HepG2 (cell line): ENCODE results near the gene GJD3. TPM values are rescaled to one million over a fixed set of nuclear protein-coding genes. Genes with fewer than 3 reads are reported as not detected.

Experiments used
- ATAD3A ChIP-seq: sonication (generic); formaldehyde crosslinking; IDR thresholded peaks from 2 replicates; pipeline ENCODE4 v1.4.0; 2020; ENCODE audit warnings: missing genetic modification reagents
- CENPT ChIP-seq: sonication (generic); formaldehyde crosslinking; IDR thresholded peaks from 2 replicates; pipeline ENCODE4 v1.8.0; 2022; ENCODE audit warnings: low read depth, mild to moderate bottlenecking, moderate library complexity, missing genetic modification reagents
- CHD4 ChIP-seq: fragments of 200-600 bp; sonication (generic); IDR thresholded peaks from 2 replicates; pipeline ENCODE4 v1.7.0; 2017; ENCODE audit warnings: mild to moderate bottlenecking, low read length, borderline replicate concordance
- HNRNPH1 ChIP-seq: fragments of 200-400 bp; formaldehyde crosslinking; optimal IDR thresholded peaks from 2 replicates; pipeline ENCODE3; 2017; ENCODE audit warnings: mild to moderate bottlenecking, low read depth, low read length
- MAFF ChIP-seq: IDR thresholded peaks from 2 replicates; pipeline ENCODE4 v1.6.1; 2011; ENCODE audit warnings: low read depth, low read length, improper control_type of control experiment
- PHF8 ChIP-seq: sonication (generic); formaldehyde crosslinking; IDR thresholded peaks from 2 replicates; pipeline ENCODE4 v1.5.0; 2020; ENCODE audit warnings: missing genetic modification reagents
- RFX1 ChIP-seq: fragments of 450-650 bp; IDR thresholded peaks from 2 replicates; pipeline ENCODE4 v1.6.1; 2017
- RFXANK ChIP-seq: IDR thresholded peaks from 2 replicates; pipeline ENCODE4 v1.6.1; 2016
- TAF15 ChIP-seq: fragments of 200-400 bp; formaldehyde crosslinking; IDR thresholded peaks from one replicate; pipeline ENCODE4 v1.6.1; 2018; ENCODE audit warnings: mild to moderate bottlenecking, low read depth, low read length; ENCODE audit not compliant: poor library complexity, severe bottlenecking
- XRCC5 ChIP-seq: fragments of 200-400 bp; formaldehyde crosslinking; optimal IDR thresholded peaks from 2 replicates; pipeline ENCODE3; 2017; ENCODE audit warnings: mild to moderate bottlenecking, low read length
- ZFP36L1 ChIP-seq: sonication (generic); formaldehyde crosslinking; IDR thresholded peaks from 2 replicates; pipeline ENCODE4 v1.8.0; 2022; ENCODE audit warnings: mild to moderate bottlenecking, missing genetic modification reagents, moderate library complexity
- ZFYVE20 ChIP-seq: sonication (generic); formaldehyde crosslinking; IDR thresholded peaks from 2 replicates; pipeline ENCODE4 v1.8.0; 2023; ENCODE audit warnings: low read depth, mild to moderate bottlenecking, moderate library complexity, missing genetic modification reagents, borderline replicate concordance
- ZIK1 ChIP-seq: sonication (generic); formaldehyde crosslinking; IDR thresholded peaks from 2 replicates; pipeline ENCODE4 v1.5.0; 2020; ENCODE audit warnings: mild to moderate bottlenecking, low read depth, missing genetic modification reagents, borderline replicate concordance
- ZNF12 ChIP-seq: sonication (generic); formaldehyde crosslinking; IDR thresholded peaks from 2 replicates; pipeline ENCODE4 v1.5.0; 2020; ENCODE audit warnings: missing genetic modification reagents
- ZNF570 ChIP-seq: sonication (generic); formaldehyde crosslinking; IDR thresholded peaks from 2 replicates; pipeline ENCODE4 v1.4.0; 2020; ENCODE audit warnings: mild to moderate bottlenecking, missing genetic modification reagents, borderline replicate concordance
- ZSCAN31 ChIP-seq: sonication (generic); formaldehyde crosslinking; IDR thresholded peaks from 2 replicates; pipeline ENCODE4 v1.5.0; 2020; ENCODE audit warnings: low read depth, mild to moderate bottlenecking, missing genetic modification reagents
- polyA plus RNA-seq, 8 experiments: library from polyadenylated mRNA; depleted of rRNA in 3 of 8; stranded (reverse) in 7 of 8; unstranded in 1 of 8; fragments of >200 nt; fragmentation: Illumina TruSeq in 4 of 8; extraction: Trizol in 4 of 8; gene quantifications; 2 replicates each; pipeline versions ENCODE4 v1.2.1 to v1.2.3, GENCODE V29; 2011 to 2016; ENCODE audit warnings: low read depth in 4 of 8, missing spikeins in 1 of 8, mixed read lengths in 1 of 8; ENCODE audit not compliant: insufficient read depth in 1 of 8
- total RNA-seq, 5 experiments: library from RNA; depleted of rRNA; stranded (reverse); fragments of >200 nt; fragmentation: Illumina TruSeq; extraction: Trizol; gene quantifications; 2 replicates each; pipeline ENCODE4 v1.2.3, GENCODE V29; 2016; ENCODE audit warnings: low read depth in 1 of 5
- TF ChIP-seq, protein P1 (sequence below): conservative IDR thresholded peaks from 2 replicates; pipeline ENCODE4 v1.6.1; 2018; ENCODE audit warnings: missing genetic modification reagents
- TF ChIP-seq, protein P2 (sequence below): sonication (generic); formaldehyde crosslinking; IDR thresholded peaks from 2 replicates; pipeline ENCODE4 v1.4.0; 2020; ENCODE audit warnings: mild to moderate bottlenecking, missing genetic modification reagents
- TF ChIP-seq, protein P3 (sequence below): sonication (generic); formaldehyde crosslinking; IDR thresholded peaks from 2 replicates; pipeline ENCODE4 v1.5.0; 2020; ENCODE audit warnings: mild to moderate bottlenecking, missing genetic modification reagents
- TF ChIP-seq, protein P4 (sequence below): sonication (generic); formaldehyde crosslinking; IDR thresholded peaks from 2 replicates; pipeline ENCODE4 v1.8.0; 2022; ENCODE audit warnings: missing genetic modification reagents, low read depth, mild to moderate bottlenecking, borderline replicate concordance
- TF ChIP-seq, protein P5 (sequence below): sonication (generic); formaldehyde crosslinking; IDR thresholded peaks from 2 replicates; pipeline ENCODE4 v1.5.0; 2020; ENCODE audit warnings: mild to moderate bottlenecking, missing genetic modification reagents, borderline replicate concordance

GJD3 gene
- total and polyA plus RNA-seq, 2 of the 13 experiments (the other 11 are each of a cell fraction or from before 2014, with no cell fraction given): not detected

DNA sequence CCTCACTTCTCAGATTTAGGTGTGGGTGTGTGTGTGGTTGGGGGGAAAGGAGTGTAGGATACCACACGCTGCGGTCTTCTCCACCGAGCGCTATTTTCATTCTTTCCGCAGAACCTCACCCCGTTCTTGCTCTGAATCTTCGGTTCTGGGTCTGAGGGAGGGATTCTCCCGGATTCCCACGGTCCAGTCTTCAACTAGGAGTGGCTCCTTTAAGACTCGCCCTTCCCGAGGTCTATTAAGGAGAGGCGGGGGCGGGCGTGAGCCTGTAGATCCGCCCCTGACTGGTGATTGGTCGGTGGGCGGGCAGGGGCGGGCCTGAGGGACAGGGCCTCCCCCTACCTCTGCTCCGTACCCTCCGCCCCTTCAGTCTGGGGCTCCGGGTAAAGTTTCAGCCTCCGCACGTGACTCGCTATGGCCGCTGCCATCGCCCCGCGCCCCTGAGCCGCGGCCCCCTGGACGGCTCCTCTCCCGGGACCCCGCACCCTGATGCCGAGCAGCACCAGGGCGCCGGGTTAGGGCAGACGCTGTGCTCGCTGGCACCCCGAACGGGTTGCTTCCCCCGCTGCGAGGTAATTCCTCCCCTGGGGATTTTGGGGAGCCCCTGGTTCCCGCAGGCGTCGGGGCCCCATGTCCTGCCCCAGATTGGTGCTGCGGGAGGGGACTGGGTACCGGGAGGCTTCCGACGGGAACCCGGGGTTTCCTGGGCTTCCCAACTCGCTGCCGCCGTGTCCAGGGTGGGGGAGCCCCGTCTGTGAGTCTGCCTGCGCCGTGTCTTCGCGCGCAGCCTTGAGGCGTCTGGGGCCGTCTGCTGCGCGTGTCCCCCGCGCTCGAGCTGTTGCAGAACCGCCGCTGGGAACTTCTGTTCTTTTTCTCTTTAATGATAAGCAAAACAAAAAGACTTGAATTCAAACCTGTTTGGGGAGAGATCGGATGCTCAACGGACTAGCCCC is 46.4 kb downstream of the GJD3 start (continued):
- TF ChIP-seq, protein P1, sequence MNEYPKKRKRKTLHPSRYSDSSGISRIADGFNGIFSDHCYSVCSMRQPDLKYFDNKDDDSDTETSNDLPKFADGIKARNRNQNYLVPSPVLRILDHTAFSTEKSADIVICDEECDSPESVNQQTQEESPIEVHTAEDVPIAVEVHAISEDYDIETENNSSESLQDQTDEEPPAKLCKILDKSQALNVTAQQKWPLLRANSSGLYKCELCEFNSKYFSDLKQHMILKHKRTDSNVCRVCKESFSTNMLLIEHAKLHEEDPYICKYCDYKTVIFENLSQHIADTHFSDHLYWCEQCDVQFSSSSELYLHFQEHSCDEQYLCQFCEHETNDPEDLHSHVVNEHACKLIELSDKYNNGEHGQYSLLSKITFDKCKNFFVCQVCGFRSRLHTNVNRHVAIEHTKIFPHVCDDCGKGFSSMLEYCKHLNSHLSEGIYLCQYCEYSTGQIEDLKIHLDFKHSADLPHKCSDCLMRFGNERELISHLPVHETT (CRISPR knock-in tag): no peak
- TF ChIP-seq CHD4 (peak; percentile 63; the same call in 1 of the 2 replicates), ZNF570 (CRISPR knock-in tag) (no peak), HNRNPH1 (no peak), ATAD3A (CRISPR knock-in tag) (no peak), CENPT (CRISPR knock-in tag) (no peak), ZSCAN31 (CRISPR knock-in tag) (no peak), XRCC5 (peak; percentile 8), ZIK1 (peak; percentile 52; the same call in 1 of the 2 replicates), ZFP36L1 (no peak; the same call in 1 of the 2 replicates), ZNF12 (CRISPR knock-in tag) (no peak), ZFYVE20 (no peak), RFXANK (CRISPR knock-in tag) (no peak), RFX1 (no peak), TAF15 (peak; percentile 36), PHF8 (CRISPR knock-in tag) (peak; percentile 90), MAFF (no peak)
- TF ChIP-seq, protein P2, sequence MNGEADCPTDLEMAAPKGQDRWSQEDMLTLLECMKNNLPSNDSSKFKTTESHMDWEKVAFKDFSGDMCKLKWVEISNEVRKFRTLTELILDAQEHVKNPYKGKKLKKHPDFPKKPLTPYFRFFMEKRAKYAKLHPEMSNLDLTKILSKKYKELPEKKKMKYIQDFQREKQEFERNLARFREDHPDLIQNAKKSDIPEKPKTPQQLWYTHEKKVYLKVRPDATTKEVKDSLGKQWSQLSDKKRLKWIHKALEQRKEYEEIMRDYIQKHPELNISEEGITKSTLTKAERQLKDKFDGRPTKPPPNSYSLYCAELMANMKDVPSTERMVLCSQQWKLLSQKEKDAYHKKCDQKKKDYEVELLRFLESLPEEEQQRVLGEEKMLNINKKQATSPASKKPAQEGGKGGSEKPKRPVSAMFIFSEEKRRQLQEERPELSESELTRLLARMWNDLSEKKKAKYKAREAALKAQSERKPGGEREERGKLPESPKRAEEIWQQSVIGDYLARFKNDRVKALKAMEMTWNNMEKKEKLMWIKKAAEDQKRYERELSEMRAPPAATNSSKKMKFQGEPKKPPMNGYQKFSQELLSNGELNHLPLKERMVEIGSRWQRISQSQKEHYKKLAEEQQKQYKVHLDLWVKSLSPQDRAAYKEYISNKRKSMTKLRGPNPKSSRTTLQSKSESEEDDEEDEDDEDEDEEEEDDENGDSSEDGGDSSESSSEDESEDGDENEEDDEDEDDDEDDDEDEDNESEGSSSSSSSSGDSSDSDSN (CRISPR knock-in tag): peak; percentile 50
- TF ChIP-seq, protein P3, sequence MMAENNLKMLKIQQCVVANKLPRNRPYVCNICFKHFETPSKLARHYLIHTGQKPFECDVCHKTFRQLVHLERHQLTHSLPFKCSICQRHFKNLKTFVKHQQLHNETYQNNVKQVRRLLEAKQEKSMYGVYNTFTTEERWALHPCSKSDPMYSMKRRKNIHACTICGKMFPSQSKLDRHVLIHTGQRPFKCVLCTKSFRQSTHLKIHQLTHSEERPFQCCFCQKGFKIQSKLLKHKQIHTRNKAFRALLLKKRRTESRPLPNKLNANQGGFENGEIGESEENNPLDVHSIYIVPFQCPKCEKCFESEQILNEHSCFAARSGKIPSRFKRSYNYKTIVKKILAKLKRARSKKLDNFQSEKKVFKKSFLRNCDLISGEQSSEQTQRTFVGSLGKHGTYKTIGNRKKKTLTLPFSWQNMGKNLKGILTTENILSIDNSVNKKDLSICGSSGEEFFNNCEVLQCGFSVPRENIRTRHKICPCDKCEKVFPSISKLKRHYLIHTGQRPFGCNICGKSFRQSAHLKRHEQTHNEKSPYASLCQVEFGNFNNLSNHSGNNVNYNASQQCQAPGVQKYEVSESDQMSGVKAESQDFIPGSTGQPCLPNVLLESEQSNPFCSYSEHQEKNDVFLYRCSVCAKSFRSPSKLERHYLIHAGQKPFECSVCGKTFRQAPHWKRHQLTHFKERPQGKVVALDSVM (CRISPR knock-in tag): peak; percentile 67
- TF ChIP-seq, protein P4, sequence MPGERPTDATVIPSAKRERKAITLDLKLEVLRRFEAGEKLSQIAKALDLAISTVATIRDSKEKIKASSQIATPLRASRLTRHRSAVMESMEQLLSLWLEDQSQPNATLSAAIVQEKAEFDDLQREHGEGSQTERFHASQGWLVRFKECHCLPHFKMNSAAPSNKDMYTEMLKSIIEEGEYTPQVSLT: no peak
- TF ChIP-seq, protein P5, sequence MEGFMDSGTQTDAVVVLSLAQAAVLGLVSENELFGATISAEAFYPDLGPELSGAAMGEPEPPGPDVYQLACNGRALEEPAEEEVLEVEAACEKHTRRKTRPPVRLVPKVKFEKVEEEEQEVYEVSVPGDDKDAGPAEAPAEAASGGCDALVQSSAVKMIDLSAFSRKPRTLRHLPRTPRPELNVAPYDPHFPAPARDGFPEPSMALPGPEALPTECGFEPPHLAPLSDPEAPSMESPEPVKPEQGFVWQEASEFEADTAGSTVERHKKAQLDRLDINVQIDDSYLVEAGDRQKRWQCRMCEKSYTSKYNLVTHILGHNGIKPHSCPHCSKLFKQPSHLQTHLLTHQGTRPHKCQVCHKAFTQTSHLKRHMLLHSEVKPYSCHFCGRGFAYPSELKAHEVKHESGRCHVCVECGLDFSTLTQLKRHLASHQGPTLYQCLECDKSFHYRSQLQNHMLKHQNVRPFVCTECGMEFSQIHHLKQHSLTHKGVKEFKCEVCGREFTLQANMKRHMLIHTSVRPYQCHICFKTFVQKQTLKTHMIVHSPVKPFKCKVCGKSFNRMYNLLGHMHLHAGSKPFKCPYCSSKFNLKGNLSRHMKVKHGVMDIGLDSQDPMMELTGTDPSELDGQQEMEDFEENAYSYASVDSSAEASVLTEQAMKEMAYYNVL (CRISPR knock-in tag): 0 out of 2 replicates have a peak, but pooled peaks have one; percentile 47
